HEK293 (cell line): ENCODE data around the gene HK3.

Source experiments
- CTCF ChIA-PET: fragments of 350-600 bp; formaldehyde crosslinking; extraction: SDS; loops from one replicate; lab custom pipeline; 2021; ENCODE audit warnings: antibody characterized with exemption; lab: Yijun Ruan, JAX
- POLR2A ChIA-PET: fragments of 300-600 bp; formaldehyde crosslinking; extraction: SDS; loops from one replicate; lab custom pipeline; 2020; ENCODE audit warnings: antibody characterized with exemption, inconsistent platforms; lab: Yijun Ruan, JAX
- H3K27ac ChIP-seq: fragments of 200-500 bp; sonication (Bioruptor generic); 2 replicates; pipeline ENCODE4 v1.5.1; 2014; ENCODE audit warnings: low read depth, low read length, control low read depth, inconsistent platforms; ENCODE audit errors: extremely low read depth
- H3K36me3 ChIP-seq, 2 experiments: fragments of 200-500 bp in 1 of 2; sonication (Bioruptor generic) in 1 of 2; 1 replicate in 1 of 2; 2 replicates in 1 of 2; pipeline ENCODE4 v1.5.1; 2014 to 2017; ENCODE audit warnings: inconsistent platforms in 2 of 2, low read length in 2 of 2; ENCODE audit not compliant: control insufficient read depth in 2 of 2, insufficient read depth in 1 of 2
- H3K4me1 ChIP-seq: fragments of 200-500 bp; sonication (Bioruptor generic); 2 replicates; pipeline ENCODE4 v1.5.1; 2014; ENCODE audit warnings: mild to moderate bottlenecking, low read length, inconsistent platforms; ENCODE audit not compliant: control insufficient read depth, insufficient read depth
- H3K4me3 ChIP-seq: 2 replicates; pipeline ENCODE4 v1.5.1; 2011; ENCODE audit warnings: low read depth, mild to moderate bottlenecking, control low read depth, low read length, moderate library complexity
- H3K9me3 ChIP-seq: fragments of 200-500 bp; sonication (Bioruptor generic); 2 replicates; pipeline ENCODE4 v1.5.1; 2014; ENCODE audit warnings: low read depth, low read length, inconsistent platforms; ENCODE audit not compliant: control insufficient read depth, insufficient read depth
- KLF1 ChIP-seq: fragments of 450-650 bp; formaldehyde crosslinking; IDR thresholded peaks from 2 replicates; pipeline ENCODE4 v1.5.1; 2016; ENCODE audit warnings: missing biosample characterization, missing genetic modification characterization
- MZF1 ChIP-seq: fragments of 450-650 bp; formaldehyde crosslinking; IDR thresholded peaks from 2 replicates; pipeline ENCODE4 v1.5.1; 2017; ENCODE audit warnings: missing biosample characterization, missing genetic modification characterization, borderline replicate concordance
- PBX3 ChIP-seq: sonication (generic); formaldehyde crosslinking; IDR thresholded peaks from 2 replicates; pipeline ENCODE4 v1.8.1; 2022; ENCODE audit warnings: mild to moderate bottlenecking, moderate library complexity, missing genetic modification reagents
- PRDM10 ChIP-seq: fragments of 450-650 bp; formaldehyde crosslinking; IDR thresholded peaks from 2 replicates; pipeline ENCODE4 v1.5.1; 2016; ENCODE audit warnings: missing biosample characterization, missing genetic modification characterization
- SCRT2 ChIP-seq: fragments of 450-650 bp; formaldehyde crosslinking; IDR thresholded peaks from 2 replicates; pipeline ENCODE4 v1.5.1; 2016; ENCODE audit warnings: missing biosample characterization, missing genetic modification characterization
- TCF7L2 ChIP-seq: IDR thresholded peaks from 2 replicates; pipeline ENCODE4 v1.6.1; 2011; ENCODE audit warnings: low read depth, mild to moderate bottlenecking, inconsistent platforms, low read length, moderate library complexity, borderline replicate concordance
- ZBTB48 ChIP-seq: fragments of 450-650 bp; formaldehyde crosslinking; IDR thresholded peaks from 2 replicates; pipeline ENCODE4 v1.5.1; 2016; ENCODE audit warnings: missing biosample characterization, missing genetic modification characterization
- ZBTB7A ChIP-seq: fragments of 450-650 bp; formaldehyde crosslinking; IDR thresholded peaks from 2 replicates; pipeline ENCODE4 v1.5.1; 2016; ENCODE audit warnings: low read depth, missing biosample characterization, missing genetic modification characterization
- ZNF133 ChIP-seq: fragments of 450-650 bp; formaldehyde crosslinking; IDR thresholded peaks from 2 replicates; pipeline ENCODE4 v1.5.1; 2016; ENCODE audit warnings: missing biosample characterization, missing genetic modification characterization
- ZNF146 ChIP-seq: fragments of 450-650 bp; formaldehyde crosslinking; IDR thresholded peaks from 2 replicates; pipeline ENCODE4 v1.5.1; 2016; ENCODE audit warnings: missing biosample characterization, missing genetic modification characterization
- ZNF239 ChIP-seq: fragments of 450-650 bp; formaldehyde crosslinking; IDR thresholded peaks from 2 replicates; pipeline ENCODE4 v1.5.1; 2016; ENCODE audit warnings: missing biosample characterization, missing genetic modification characterization
- ZNF266 ChIP-seq: fragments of 450-650 bp; formaldehyde crosslinking; IDR thresholded peaks from 2 replicates; pipeline ENCODE4 v1.5.1; 2016; ENCODE audit warnings: missing biosample characterization, missing genetic modification characterization, low read depth
- ZNF366 ChIP-seq: fragments of 450-650 bp; formaldehyde crosslinking; conservative IDR thresholded peaks from 2 replicates; pipeline ENCODE4 v1.5.1; 2016; ENCODE audit warnings: missing biosample characterization, missing genetic modification characterization
- ZNF37A ChIP-seq: fragments of 450-650 bp; IDR thresholded peaks from 2 replicates; pipeline ENCODE4 v1.5.1; 2018; ENCODE audit warnings: missing biosample characterization, missing genetic modification characterization
- ZNF394 ChIP-seq: fragments of 450-650 bp; formaldehyde crosslinking; IDR thresholded peaks from 2 replicates; pipeline ENCODE4 v1.5.1; 2016; ENCODE audit warnings: missing biosample characterization, missing genetic modification characterization, mild to moderate bottlenecking, moderate library complexity, borderline replicate concordance
- ZNF423 ChIP-seq: fragments of 450-650 bp; formaldehyde crosslinking; IDR thresholded peaks from 2 replicates; pipeline ENCODE4 v1.5.1; 2016; ENCODE audit warnings: missing biosample characterization, missing genetic modification characterization
- ZNF513 ChIP-seq: fragments of 450-650 bp; IDR thresholded peaks from 2 replicates; pipeline ENCODE4 v1.5.1; 2018; ENCODE audit warnings: missing biosample characterization, missing genetic modification characterization
- ZNF530 ChIP-seq: fragments of 450-650 bp; formaldehyde crosslinking; IDR thresholded peaks from 2 replicates; pipeline ENCODE4 v1.5.1; 2016; ENCODE audit warnings: low read depth, missing biosample characterization, missing genetic modification characterization
- ZNF629 ChIP-seq: fragments of 450-650 bp; formaldehyde crosslinking; IDR thresholded peaks from 2 replicates; pipeline ENCODE4 v1.5.1; 2017; ENCODE audit warnings: missing biosample characterization, missing genetic modification characterization
- ZNF639 ChIP-seq: fragments of 450-650 bp; formaldehyde crosslinking; IDR thresholded peaks from 2 replicates; pipeline ENCODE4 v1.5.1; 2016; ENCODE audit warnings: missing biosample characterization, missing genetic modification characterization
- ZNF843 ChIP-seq: fragments of 450-650 bp; formaldehyde crosslinking; IDR thresholded peaks from 2 replicates; pipeline ENCODE4 v1.5.1; 2016; ENCODE audit warnings: missing biosample characterization, missing genetic modification characterization
- ZSCAN16 ChIP-seq: fragments of 450-650 bp; formaldehyde crosslinking; IDR thresholded peaks from 2 replicates; pipeline ENCODE4 v1.5.1; 2016; ENCODE audit warnings: missing biosample characterization, missing genetic modification characterization
- ZSCAN30 ChIP-seq: fragments of 450-650 bp; IDR thresholded peaks from 2 replicates; pipeline ENCODE4 v1.5.1; 2018; ENCODE audit warnings: missing biosample characterization, mild to moderate bottlenecking, missing genetic modification characterization, moderate library complexity

HK3 gene

GRCh38 chr5:176833286-176833685, 65.9 kb downstream of the HK3 start:
- no peak for TF ChIP-seq ZNF366 (tag by site-specific recombination)
- TF ChIP-seq ZNF266 (tag by site-specific recombination) = no peak
- TF ChIP-seq MZF1 = no peak
- no peak for TF ChIP-seq TCF7L2
- TF ChIP-seq ZNF146 = peak; percentile 76; the same call in 1 of the 2 replicates
- TF ChIP-seq ZSCAN16 = no peak
- no peak for TF ChIP-seq ZNF133 (tag by site-specific recombination)
- no peak for TF ChIP-seq ZNF843 (tag by site-specific recombination)
- TF ChIP-seq ZBTB7A (tag by site-specific recombination) = no peak
- H3K9me3 ChIP-seq = no peaks in the 10 kb centered on the region
- H3K4me1 ChIP-seq = no peaks in the 10 kb centered on the region
- POLR2A ChIA-PET = no interaction called here
- no peaks in the 10 kb centered on the region for H3K36me3 ChIP-seq
- CTCF ChIA-PET = interaction anchor here (1.1 kb wide), 1 partner anchor 279 kb away, joined by 3 read pairs; no protein-coding TSS in a partner anchor
- no peak overlapping the region for H3K27ac ChIP-seq
- no peak overlapping the region for H3K4me3 ChIP-seq

GRCh38 chr5:176832162-176832561, 67.0 kb downstream of the HK3 start:
- no peak overlapping the region for H3K27ac ChIP-seq
- H3K36me3 ChIP-seq = no peaks in the 10 kb centered on the region
- H3K4me3 ChIP-seq = no peak overlapping the region
- POLR2A ChIA-PET = no interaction called here
- CTCF ChIA-PET = interaction anchor here (1.1 kb wide), 1 partner anchor 280 kb away, joined by 3 read pairs; no protein-coding TSS in a partner anchor
- H3K4me1 ChIP-seq = no peaks in the 10 kb centered on the region
- TF ChIP-seq SCRT2 (tag by site-specific recombination) (no peak), TCF7L2 (no peak), KLF1 (no peak), ZNF629 (tag by site-specific recombination) (no peak), ZNF513 (tag by site-specific recombination) (no peak), ZNF239 (tag by site-specific recombination) (no peak), ZNF639 (tag by site-specific recombination) (no peak), PBX3 (no peak), ZSCAN30 (tag by site-specific recombination) (no peak), ZNF423 (tag by site-specific recombination) (no peak), PRDM10 (tag by site-specific recombination) (no peak), ZBTB48 (tag by site-specific recombination) (no peak), ZNF394 (tag by site-specific recombination) (no peak), ZNF530 (tag by site-specific recombination) (no peak), ZNF37A (no peak)
- no peaks in the 10 kb centered on the region for H3K9me3 ChIP-seq
